ENCODE measurements around the gene MREG.
A peak's percentile ranks its signal among the peaks of the same experiment; 100 is the strongest.
"Not testable (repeated sequence)": the region's sequence is repeated elsewhere in the genome, so short reads cannot be mapped to it uniquely, and the experiment has no call there.

MREG gene

GRCh38 chr2:215958257-215958656, 55.1 kb downstream of the MREG start:
- no peak for DNase-seq (ENCODE audit: low spot score)

GRCh38 chr2:215957354-215958122, 55.8 kb downstream of the MREG start:
- not testable (repeated sequence) for DNase-seq (ENCODE audit: low spot score)

- no peak for DNase-seq (ENCODE audit: low spot score)
Observed at GRCh38 chr2:215952860-215953637, 60.3 kb downstream of the MREG start.

GRCh38 chr2:215951558-215951957, 61.8 kb downstream of the MREG start:
- DNase-seq (ENCODE audit: low spot score): no peak

- DNase-seq (ENCODE audit: low spot score): peak; percentile 41
Observed at GRCh38 chr2:215949991-215950404, 63.4 kb downstream of the MREG start.

GRCh38 chr2:215948051-215948450, 65.3 kb downstream of the MREG start:
- no peak for DNase-seq (ENCODE audit: low spot score)

GRCh38 chr2:215946586-215946985, 66.8 kb downstream of the MREG start:
- DNase-seq (ENCODE audit: low spot score): no peak

GRCh38 chr2:215942194-215942593, 71.2 kb downstream of the MREG start:
- DNase-seq (ENCODE audit: low spot score): no peak

- no peak for DNase-seq (ENCODE audit: low spot score)
Observed at GRCh38 chr2:215941726-215942125, 71.6 kb downstream of the MREG start.

GRCh38 chr2:215940645-215941184, 72.6 kb downstream of the MREG start:
- no peak for DNase-seq (ENCODE audit: low spot score)

GRCh38 chr2:215937190-215937589, 76.2 kb downstream of the MREG start:
- DNase-seq (ENCODE audit: low spot score): no peak

GRCh38 chr2:215933151-215933550, 80.2 kb downstream of the MREG start:
- no peak for DNase-seq (ENCODE audit: low spot score)

GRCh38 chr2:215931256-215931903, 82.0 kb downstream of the MREG start:
- DNase-seq (ENCODE audit: low spot score): peak; percentile 68

- DNase-seq (ENCODE audit: low spot score): no peak
Observed at GRCh38 chr2:215930505-215931253, 82.7 kb downstream of the MREG start.

- DNase-seq (ENCODE audit: low spot score): no peak
Observed at GRCh38 chr2:215929602-215930335, 83.6 kb downstream of the MREG start.

GRCh38 chr2:215928086-215928485, 85.3 kb downstream of the MREG start:
- DNase-seq (ENCODE audit: low spot score): no peak

- not testable (repeated sequence) for DNase-seq (ENCODE audit: low spot score)
Observed at GRCh38 chr2:215926992-215927391, 86.4 kb downstream of the MREG start.

GRCh38 chr2:215921895-215922294, 91.5 kb downstream of the MREG start:
- DNase-seq (ENCODE audit: low spot score): no peak

GRCh38 chr2:215920244-215921100, 92.9 kb downstream of the MREG start:
- peak; percentile 70 for DNase-seq (ENCODE audit: low spot score)

- no peak for DNase-seq (ENCODE audit: low spot score)
Observed at GRCh38 chr2:215919624-215920243, 93.6 kb downstream of the MREG start.

All from D341Med (cell line).